HG03575 (cell line): Measurements from ENCODE around the gene DCDC1.

Experiments
- ATAC-seq: cut with Tn5 transposase; IDR thresholded peaks from one replicate; pipeline ENCODE4 v1.9.1; 2021; ENCODE audit not compliant: unreplicated experiment, insufficient number of reproducible peaks, low FRiP score; ENCODE audit errors: extremely low read depth

Gene DCDC1

DNA sequence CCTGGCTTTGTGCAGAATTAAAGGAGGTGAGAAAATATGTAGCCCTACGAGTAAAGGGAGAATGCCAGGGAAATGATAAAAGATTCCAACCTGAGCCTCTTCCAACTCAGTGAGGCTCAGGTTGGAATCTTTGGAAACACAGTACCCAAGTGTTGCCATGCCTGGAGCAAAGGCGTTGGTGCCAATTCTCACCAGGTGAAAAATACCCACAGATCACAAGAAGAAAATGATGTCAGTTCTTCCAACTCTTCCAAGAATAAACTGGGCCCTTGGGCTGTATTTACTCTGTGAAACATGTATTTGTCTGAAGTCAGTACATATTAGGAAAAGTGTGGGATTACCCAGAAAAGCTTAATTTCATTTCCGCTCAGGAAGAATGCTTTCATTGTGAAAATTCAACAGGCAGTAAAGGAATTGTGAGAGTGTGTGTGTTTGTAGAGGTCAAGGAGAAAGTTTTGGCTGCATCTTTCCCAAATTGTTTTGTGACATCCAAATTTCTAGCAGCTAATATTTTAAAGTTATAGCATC lies 548.0 kb downstream of the DCDC1 start:
- ATAC-seq = no peak

DNA sequence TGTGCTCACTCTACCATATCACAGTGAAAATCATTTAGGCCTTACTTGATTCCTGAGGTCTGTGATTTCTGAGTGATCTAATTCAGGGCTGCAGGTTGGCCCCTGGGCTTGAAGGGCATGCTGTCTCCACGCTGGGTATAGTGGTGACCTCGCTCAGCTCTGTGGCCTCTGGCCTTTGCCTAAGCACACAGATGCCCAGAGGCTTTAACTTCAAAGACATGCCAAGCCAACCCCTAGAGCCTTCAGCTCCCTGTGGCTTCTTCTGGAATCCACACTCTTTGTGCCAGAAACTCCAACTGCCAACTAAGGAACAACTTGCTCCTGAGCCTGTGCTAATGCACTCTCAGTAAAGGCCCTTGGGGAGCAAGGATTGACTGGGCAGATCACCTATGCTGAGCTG lies 550.8 kb downstream of the DCDC1 start:
- ATAC-seq = no peak

DNA sequence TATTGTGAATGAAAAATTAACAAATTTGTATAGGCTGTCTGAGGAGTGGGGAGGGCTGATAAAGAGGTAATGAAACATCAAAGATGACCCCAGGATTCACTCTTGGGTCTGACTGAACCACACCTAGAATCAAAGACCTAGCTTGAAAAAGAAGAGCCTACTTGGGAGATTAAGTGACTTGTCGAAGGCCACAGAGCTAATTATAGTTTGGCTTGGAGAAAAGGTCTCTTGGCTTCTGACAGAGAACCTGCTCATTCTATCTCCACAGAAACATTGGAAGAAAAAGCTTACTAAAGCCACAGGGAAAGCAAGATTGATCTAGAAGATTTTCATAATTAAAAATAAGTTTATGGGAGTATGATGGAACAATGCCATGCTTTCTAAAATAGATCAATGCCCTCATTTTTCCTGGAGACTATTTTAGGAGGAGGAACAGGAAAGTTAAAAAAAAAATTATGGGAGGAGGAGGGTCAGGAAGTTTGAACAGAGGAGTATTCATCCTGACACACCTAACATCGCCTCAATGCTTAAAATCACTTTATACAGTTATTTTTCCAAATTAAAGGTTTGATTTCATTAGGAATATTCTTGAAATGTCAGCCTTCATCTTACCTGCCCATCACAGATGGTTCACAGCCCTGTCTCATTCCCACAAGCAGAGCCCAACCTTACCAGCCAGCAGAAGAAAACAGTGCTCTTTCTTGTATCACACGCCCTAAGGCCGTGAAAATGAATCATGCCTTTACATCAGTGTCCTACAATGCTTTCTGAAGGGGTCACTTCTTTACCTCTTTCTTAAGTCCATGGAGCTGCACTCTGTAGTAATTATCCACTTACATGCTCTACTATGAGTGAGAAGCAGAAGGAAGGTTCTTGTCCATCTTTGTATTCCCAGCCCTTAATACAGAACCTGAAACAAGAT lies 552.3 kb downstream of the DCDC1 start:
- no peak for ATAC-seq

DNA sequence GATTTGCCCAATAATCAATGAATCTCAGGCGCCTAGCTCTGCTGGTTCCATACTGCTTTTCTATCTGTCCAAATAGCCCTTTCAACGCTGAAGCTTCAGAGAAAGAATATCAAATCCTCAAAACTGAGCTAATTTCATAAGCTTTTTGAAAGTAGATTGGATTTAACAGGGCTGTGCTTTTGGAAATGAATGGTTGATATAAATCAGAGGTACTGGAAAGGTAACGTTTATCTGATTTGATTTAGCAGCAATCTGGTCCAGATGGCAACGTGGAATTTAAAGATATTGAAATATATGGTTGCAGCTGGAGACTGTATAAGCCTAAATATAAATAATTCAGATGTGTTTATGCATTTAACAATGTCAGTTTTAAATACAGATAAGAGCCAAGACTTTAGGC lies 553.9 kb downstream of the DCDC1 start:
- ATAC-seq = no peak

DNA sequence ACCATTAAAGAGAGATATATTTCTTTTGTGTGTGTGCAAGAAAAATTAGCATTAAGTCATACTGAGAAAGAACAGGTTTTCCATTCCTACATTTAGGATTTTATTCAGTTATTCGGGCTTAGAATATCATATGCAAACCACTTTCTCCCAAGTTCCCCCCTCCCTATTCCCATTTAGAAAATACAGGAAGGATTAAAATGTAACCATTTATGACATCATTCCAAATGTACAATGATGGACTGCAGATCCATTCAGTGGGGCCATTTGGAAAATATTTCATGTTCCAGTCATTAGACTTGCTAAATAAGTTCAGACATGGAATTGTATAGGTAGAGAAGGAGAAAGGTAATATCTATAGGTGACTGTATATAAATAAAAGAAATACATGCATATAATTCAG lies 554.8 kb downstream of the DCDC1 start:
- no peak for ATAC-seq
